Peyer's patch (tissue), 4 donors: Measurements from ENCODE around the gene KCNK4. TPM values are rescaled to one million over a fixed set of nuclear protein-coding genes. Genes with fewer than 3 reads are reported as not detected.
A peak's percentile ranks its signal among the peaks of the same experiment; 100 is the strongest.
"Not testable (repeated sequence)": the region's sequence is repeated elsewhere in the genome, so short reads cannot be mapped to it uniquely, and the experiment has no call there.

Source experiments
- DNase-seq, 3 donors: peaks; one replicate each; pipeline ENCODE4 v3.0.0-alpha.2; 2017 to 2019
- H3K27ac ChIP-seq, 4 donors: fragments of 200-600 bp; sonication (generic); one replicate each; pipeline ENCODE4 v1.5.1; 2016 to 2019
- H3K27me3 ChIP-seq, 2 donors: fragments of 200-600 bp; sonication (generic); one replicate each; pipeline ENCODE4 v1.5.1; 2019
- H3K36me3 ChIP-seq, 3 donors: fragments of 200-600 bp; sonication (generic); one replicate each; pipeline ENCODE4 v1.5.1; 2016 to 2019
- H3K4me1 ChIP-seq, 4 donors: fragments of 200-600 bp; sonication (generic); one replicate each; pipeline ENCODE4 v1.5.1; 2016 to 2019
- H3K4me3 ChIP-seq, 4 donors: fragments of 200-600 bp; sonication (generic); 1 replicate in 3 of 4; 2 replicates in 1 of 4; pipeline ENCODE4 v1.5.1; 2016 to 2019; ENCODE audit warnings: mild to moderate bottlenecking in 1 of 4
- H3K9me3 ChIP-seq, 4 donors: fragments of 200-600 bp; sonication (generic); one replicate each; pipeline ENCODE4 v1.5.1; 2016 to 2019; ENCODE audit warnings: mild to moderate bottlenecking in 1 of 4
- POLR2A ChIP-seq, 2 donors: fragments of 450-650 bp; IDR thresholded peaks; one replicate each; pipeline ENCODE4 v1.5.1; 2017; ENCODE audit warnings: antibody characterized with exemption in 2 of 2, mild to moderate bottlenecking in 2 of 2, moderate library complexity in 2 of 2
- total RNA-seq, 4 donors: library from RNA; depleted of rRNA; stranded (reverse); fragments of >200 nt; gene quantifications; one replicate each; pipeline ENCODE4 v1.1.0, GENCODE V29; 2016
- TF ChIP-seq, protein P1 (sequence below), 6 experiments: fragments of 450-650 bp in 4 of 6; fragments of 200-600 bp in 2 of 6; sonication (generic) in 1 of 6; IDR thresholded peaks; one replicate each; pipeline ENCODE4 v1.5.1; 2017 to 2019; ENCODE audit warnings: antibody characterized with exemption in 6 of 6, mild to moderate bottlenecking in 3 of 6, moderate library complexity in 1 of 6

The KCNK4 gene
- total RNA-seq, 4 donors from 2014 or later = not detected

DNA sequence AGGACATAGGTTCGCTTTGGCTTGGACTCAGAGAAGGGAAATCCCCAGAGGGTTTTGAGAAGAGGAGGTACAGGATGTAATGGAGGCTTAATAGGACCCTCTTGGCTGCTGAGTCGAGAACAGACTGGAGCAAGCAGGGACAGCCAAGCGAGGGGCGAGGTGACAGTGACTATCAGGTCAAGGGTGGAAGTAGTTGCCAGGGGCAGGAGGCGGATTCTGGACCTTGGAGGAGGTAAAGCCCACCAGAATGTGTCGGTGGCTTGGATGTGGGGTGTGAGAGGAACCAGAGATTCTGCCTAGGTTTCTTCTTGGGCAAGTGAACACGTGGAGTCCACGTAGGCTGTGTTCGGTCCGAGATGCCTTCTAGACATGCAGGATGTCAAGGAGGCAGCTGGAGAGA lies 21.8 kb downstream of the KCNK4 start:
- no peak overlapping the region for H3K4me3 ChIP-seq
- DNase-seq = no peak
- peaks cover 0 to 54% (median 0%) of the 10 kb centered on the region in 4 donors for H3K4me1 ChIP-seq
- no peaks in the 10 kb centered on the region for H3K9me3 ChIP-seq
- H3K36me3 ChIP-seq = peaks cover 0 to 41% (median 0%) of the 10 kb centered on the region in 3 donors
- peak overlapping the region in 3 of 4 donors; percentile 38 to 70 (median 55) for H3K27ac ChIP-seq
- no peak for TF ChIP-seq POLR2A (IDR thresholded peaks at IDR 0.05)
- TF ChIP-seq, protein P1, sequence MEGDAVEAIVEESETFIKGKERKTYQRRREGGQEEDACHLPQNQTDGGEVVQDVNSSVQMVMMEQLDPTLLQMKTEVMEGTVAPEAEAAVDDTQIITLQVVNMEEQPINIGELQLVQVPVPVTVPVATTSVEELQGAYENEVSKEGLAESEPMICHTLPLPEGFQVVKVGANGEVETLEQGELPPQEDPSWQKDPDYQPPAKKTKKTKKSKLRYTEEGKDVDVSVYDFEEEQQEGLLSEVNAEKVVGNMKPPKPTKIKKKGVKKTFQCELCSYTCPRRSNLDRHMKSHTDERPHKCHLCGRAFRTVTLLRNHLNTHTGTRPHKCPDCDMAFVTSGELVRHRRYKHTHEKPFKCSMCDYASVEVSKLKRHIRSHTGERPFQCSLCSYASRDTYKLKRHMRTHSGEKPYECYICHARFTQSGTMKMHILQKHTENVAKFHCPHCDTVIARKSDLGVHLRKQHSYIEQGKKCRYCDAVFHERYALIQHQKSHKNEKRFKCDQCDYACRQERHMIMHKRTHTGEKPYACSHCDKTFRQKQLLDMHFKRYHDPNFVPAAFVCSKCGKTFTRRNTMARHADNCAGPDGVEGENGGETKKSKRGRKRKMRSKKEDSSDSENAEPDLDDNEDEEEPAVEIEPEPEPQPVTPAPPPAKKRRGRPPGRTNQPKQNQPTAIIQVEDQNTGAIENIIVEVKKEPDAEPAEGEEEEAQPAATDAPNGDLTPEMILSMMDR (IDR thresholded peaks at IDR 0.05) = no peak
- H3K27me3 ChIP-seq = no peaks in the 10 kb centered on the region

DNA sequence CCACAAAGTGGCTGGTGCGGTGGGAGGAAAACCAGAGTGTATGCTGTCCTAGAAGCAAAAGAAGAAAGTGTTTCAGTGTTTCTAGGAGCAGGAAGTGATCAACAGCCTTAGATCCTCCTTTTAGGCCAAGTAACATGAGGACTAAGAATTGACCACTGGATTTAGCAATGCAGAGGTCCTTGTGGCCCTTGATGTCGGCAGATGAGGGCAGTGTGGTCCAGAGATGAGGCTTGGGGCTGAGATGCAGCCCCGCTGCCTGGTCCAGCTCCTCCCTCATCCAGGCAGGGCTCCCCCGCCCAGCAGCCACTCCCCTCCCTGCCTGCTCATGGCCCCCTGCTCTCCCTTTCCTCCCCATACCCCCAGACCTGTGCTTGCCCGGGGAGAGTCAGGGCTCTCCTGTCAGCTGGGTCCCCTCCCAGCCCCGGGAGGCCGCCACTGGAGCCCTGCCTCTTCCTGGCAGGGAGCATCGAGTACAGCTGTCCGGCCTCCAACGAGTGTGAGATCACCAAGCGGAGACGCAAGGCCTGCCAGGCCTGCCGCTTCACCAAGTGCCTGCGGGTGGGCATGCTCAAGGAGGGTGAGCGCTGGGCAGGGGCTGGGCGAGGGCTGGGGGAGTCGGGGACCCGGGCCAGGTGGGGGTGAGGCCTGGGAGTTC lies 22.5 kb downstream of the KCNK4 start:
- peaks cover 0 to 54% (median 0%) of the 10 kb centered on the region in 4 donors for H3K4me1 ChIP-seq
- TF ChIP-seq, protein P1 (IDR thresholded peaks at IDR 0.05) = no peak
- no peak for TF ChIP-seq POLR2A (IDR thresholded peaks at IDR 0.05)
- DNase-seq = no peak
- peaks cover 0 to 36% (median 0%) of the 10 kb centered on the region in 3 donors for H3K36me3 ChIP-seq
- H3K27ac ChIP-seq = peak overlapping the region; percentile 31 to 70 (median 46)
- H3K27me3 ChIP-seq = no peaks in the 10 kb centered on the region
- H3K4me3 ChIP-seq = peak overlapping the region in 1 of 4 donors; percentile 18
- H3K9me3 ChIP-seq = no peaks in the 10 kb centered on the region

DNA sequence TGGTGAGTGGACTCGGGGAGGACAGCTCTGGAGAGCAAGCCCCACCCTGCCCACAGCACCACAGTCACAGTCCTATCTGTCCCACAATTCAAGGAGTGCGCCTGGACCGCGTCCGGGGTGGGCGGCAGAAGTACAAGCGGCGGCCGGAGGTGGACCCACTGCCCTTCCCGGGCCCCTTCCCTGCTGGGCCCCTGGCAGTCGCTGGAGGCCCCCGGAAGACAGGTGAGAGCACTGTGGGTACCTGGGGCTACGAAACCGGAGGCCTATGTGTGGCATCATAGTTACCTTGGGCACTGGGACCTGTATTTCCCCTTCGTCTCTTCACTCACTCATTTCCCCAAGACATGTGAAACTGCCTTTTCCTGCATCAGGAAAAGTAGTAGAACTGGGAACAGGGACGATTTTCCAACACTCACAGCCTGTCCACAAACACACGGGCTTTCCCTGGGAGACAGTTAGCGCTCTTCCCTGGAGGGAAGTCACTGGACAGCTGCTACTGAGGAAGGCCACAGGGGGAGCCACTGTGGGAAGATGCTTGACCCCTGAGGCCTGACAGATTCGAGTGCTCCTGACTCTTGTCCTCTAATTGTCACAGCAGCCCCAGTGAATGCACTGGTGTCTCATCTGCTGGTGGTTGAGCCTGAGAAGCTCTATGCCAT lies 23.2 kb downstream of the KCNK4 start:
- no peaks in the 10 kb centered on the region for H3K9me3 ChIP-seq
- H3K4me3 ChIP-seq = peak overlapping the region in 1 of 4 donors; percentile 18
- no peak for DNase-seq
- H3K27ac ChIP-seq = peak overlapping the region; percentile 31 to 70 (median 46)
- TF ChIP-seq, protein P1 (IDR thresholded peaks at IDR 0.05) = peak in 1 of 6 experiments; percentile 4
- TF ChIP-seq POLR2A (IDR thresholded peaks at IDR 0.05) = no peak
- H3K4me1 ChIP-seq = peaks cover 0 to 58% (median 4%) of the 10 kb centered on the region in 4 donors
- H3K36me3 ChIP-seq = peaks cover 0 to 36% (median 0%) of the 10 kb centered on the region in 3 donors
- no peaks in the 10 kb centered on the region for H3K27me3 ChIP-seq

DNA sequence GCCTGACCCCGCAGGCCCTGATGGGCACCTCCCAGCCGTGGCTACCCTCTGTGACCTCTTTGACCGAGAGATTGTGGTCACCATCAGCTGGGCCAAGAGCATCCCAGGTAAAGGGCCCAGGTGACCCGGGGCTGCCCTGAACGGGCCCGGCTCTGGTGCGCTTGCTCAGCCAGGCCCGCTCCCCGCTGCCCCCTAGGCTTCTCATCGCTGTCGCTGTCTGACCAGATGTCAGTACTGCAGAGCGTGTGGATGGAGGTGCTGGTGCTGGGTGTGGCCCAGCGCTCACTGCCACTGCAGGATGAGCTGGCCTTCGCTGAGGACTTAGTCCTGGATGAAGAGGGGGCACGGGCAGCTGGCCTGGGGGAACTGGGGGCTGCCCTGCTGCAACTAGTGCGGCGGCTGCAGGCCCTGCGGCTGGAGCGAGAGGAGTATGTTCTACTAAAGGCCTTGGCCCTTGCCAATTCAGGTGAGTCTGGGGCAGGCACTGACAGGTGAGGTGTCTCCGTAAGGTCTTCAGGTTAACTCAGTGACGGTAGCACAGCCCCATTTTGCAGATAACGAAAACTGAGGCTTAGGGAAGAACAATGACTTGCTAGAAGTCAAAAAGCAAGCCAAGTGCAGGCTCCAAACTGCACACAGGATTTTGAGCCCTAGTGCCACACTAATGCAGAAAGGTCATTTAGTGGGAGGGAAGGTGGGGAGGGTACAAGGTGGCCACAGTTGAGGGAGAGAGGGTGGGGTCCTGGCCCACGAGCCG lies 23.9 kb downstream of the KCNK4 start:
- Histone ChIP-seq H3K9me3 (no peaks in the 10 kb centered on the region), H3K27ac (peak overlapping the region in 1 of 4 donors; percentile 96), H3K4me1 (peaks cover 0 to 60% (median 4%) of the 10 kb centered on the region in 4 donors), H3K36me3 (peaks cover 0 to 36% (median 0%) of the 10 kb centered on the region in 3 donors), H3K4me3 (no peak overlapping the region), H3K27me3 (no peaks in the 10 kb centered on the region)
- no peak for DNase-seq
- TF ChIP-seq, protein P1 (IDR thresholded peaks at IDR 0.05) = no peak
- no peak for TF ChIP-seq POLR2A (IDR thresholded peaks at IDR 0.05)

DNA sequence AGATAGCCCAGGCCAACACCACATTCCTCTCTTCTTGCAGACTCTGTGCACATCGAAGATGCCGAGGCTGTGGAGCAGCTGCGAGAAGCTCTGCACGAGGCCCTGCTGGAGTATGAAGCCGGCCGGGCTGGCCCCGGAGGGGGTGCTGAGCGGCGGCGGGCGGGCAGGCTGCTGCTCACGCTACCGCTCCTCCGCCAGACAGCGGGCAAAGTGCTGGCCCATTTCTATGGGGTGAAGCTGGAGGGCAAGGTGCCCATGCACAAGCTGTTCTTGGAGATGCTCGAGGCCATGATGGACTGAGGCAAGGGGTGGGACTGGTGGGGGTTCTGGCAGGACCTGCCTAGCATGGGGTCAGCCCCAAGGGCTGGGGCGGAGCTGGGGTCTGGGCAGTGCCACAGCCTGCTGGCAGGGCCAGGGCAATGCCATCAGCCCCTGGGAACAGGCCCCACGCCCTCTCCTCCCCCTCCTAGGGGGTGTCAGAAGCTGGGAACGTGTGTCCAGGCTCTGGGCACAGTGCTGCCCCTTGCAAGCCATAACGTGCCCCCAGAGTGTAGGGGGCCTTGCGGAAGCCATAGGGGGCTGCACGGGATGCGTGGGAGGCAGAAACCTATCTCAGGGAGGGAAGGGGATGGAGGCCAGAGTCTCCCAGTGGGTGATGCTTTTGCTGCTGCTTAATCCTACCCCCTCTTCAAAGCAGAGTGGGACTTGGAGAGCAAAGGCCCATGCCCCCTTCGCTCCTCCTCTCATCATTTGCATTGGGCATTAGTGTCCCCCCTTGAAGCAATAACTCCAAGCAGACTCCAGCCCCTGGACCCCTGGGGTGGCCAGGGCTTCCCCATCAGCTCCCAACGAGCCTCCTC lies 24.8 kb downstream of the KCNK4 start:
- Histone ChIP-seq H3K4me3 (peak overlapping the region in 1 of 4 donors; percentile 81), H3K27ac (peak overlapping the region; percentile 94 to 99 (median 96)), H3K36me3 (peaks cover 0 to 43% (median 0%) of the 10 kb centered on the region in 3 donors), H3K4me1 (peaks cover 0 to 69% (median 4%) of the 10 kb centered on the region in 4 donors)
- not testable (repeated sequence) for H3K27me3 ChIP-seq, DNase-seq, H3K9me3 ChIP-seq
